ENCODE measurements around the gene AFG3L2. TPM values are rescaled to one million over a fixed set of nuclear protein-coding genes. Genes with fewer than 3 reads are reported as not detected.
A peak's percentile ranks its signal among the peaks of the same experiment; 100 is the strongest.

Gene AFG3L2
- total and polyA plus RNA-seq, 12 donors, result 15.6 to 89.8 (median 47.4) TPM

GRCh38 chr18:12313530-12314245 lies 63.3 kb downstream of the AFG3L2 start:
- Histone ChIP-seq H3K36me3 (replicated peaks in 1 of 2) (peaks cover 0 to 12% of the 10 kb centered on the region in 2 donors), H3K4me3 (no peak overlapping the region), H3K27me3 (no peaks in the 10 kb centered on the region), H3K27ac (no peak overlapping the region), H3K4me1 (replicated peaks in 1 of 2) (peaks cover 0 to 2% of the 10 kb centered on the region in 2 donors), H3K9me3 (replicated peaks in 1 of 3) (peaks cover 0 to 5% (median 0%) of the 10 kb centered on the region in 3 donors)
- no peak for DNase-seq
- TF ChIP-seq POLR2A (IDR thresholded peaks at IDR 0.05) (no peak), CTCF (IDR thresholded peaks at IDR 0.05) (no peak)
- intact Hi-C loops (cut with DNase I), result loop anchor here in 1 of 2 donors (10.0 kb wide), 1 partner anchor 61 kb away; the partner anchor contains the start of gene AFG3L2
- WGBS, 4 donors, result 86 to 92% (median 89%) methylated on average over 5 of the region's 5 CpGs

GRCh38 chr18:12312976-12313375 lies 64.1 kb downstream of the AFG3L2 start:
- DNase-seq, result no peak
- peaks cover 0 to 7% of the 10 kb centered on the region in 2 donors for H3K4me1 ChIP-seq (replicated peaks in 1 of 2)
- H3K27me3 ChIP-seq, result no peaks in the 10 kb centered on the region
- peaks cover 0 to 12% of the 10 kb centered on the region in 2 donors for H3K36me3 ChIP-seq (replicated peaks in 1 of 2)
- H3K9me3 ChIP-seq (replicated peaks in 1 of 3), result peaks cover 0 to 5% (median 0%) of the 10 kb centered on the region in 3 donors
- H3K27ac ChIP-seq, result no peak overlapping the region
- no peak overlapping the region for H3K4me3 ChIP-seq
- intact Hi-C loops (cut with DNase I), result loop anchor here in 1 of 2 donors (10.0 kb wide), 1 partner anchor 62 kb away; the partner anchor contains the start of gene AFG3L2
- TF ChIP-seq CTCF (IDR thresholded peaks at IDR 0.05), result no peak
- no peak for TF ChIP-seq POLR2A (IDR thresholded peaks at IDR 0.05)

- no peak for TF ChIP-seq POLR2A (IDR thresholded peaks at IDR 0.05)
- TF ChIP-seq CTCF (IDR thresholded peaks at IDR 0.05), result no peak
- intact Hi-C loops (cut with DNase I), result loop anchor here in 1 of 2 donors (10.0 kb wide), 1 partner anchor 64 kb away; the partner anchor contains the start of gene AFG3L2
- peak overlapping the region in 1 of 5 donors; percentile 4 for H3K27ac ChIP-seq
- no peaks in the 10 kb centered on the region for H3K27me3 ChIP-seq
- WGBS, 4 donors, result 94 to 98% (median 96%) methylated on average over 6 of the region's 6 CpGs
- no peak overlapping the region for H3K4me3 ChIP-seq
- peak in 2 of 7 donors; percentile 16 to 41 for DNase-seq
- peaks cover 0 to 12% of the 10 kb centered on the region in 2 donors for H3K36me3 ChIP-seq (replicated peaks in 1 of 2)
- peaks cover 0 to 5% (median 0%) of the 10 kb centered on the region in 3 donors for H3K9me3 ChIP-seq (replicated peaks in 1 of 3)
- peaks cover 0 to 7% of the 10 kb centered on the region in 2 donors for H3K4me1 ChIP-seq (replicated peaks in 1 of 2)
Observed at GRCh38 chr18:12310762-12311161, 66.3 kb downstream of the AFG3L2 start.

- TF ChIP-seq POLR2A (IDR thresholded peaks at IDR 0.05) (no peak), CTCF (IDR thresholded peaks at IDR 0.05) (no peak)
- H3K4me1 ChIP-seq (replicated peaks in 1 of 2), result peaks cover 0 to 7% of the 10 kb centered on the region in 2 donors
Observed at GRCh38 chr18:12309683-12310198, 67.3 kb downstream of the AFG3L2 start.

More at GRCh38 chr18:12309683-12310198, 67.3 kb downstream of the AFG3L2 start:
- DNase-seq, result peak in 2 of 7 donors; percentile 21 to 38
- Histone ChIP-seq H3K27me3 (no peaks in the 10 kb centered on the region), H3K27ac (peak overlapping the region in 1 of 5 donors; percentile 97), H3K36me3 (replicated peaks in 1 of 2) (peaks cover 0 to 12% of the 10 kb centered on the region in 2 donors), H3K9me3 (replicated peaks in 1 of 3) (peaks cover 0 to 5% (median 0%) of the 10 kb centered on the region in 3 donors), H3K4me3 (peak overlapping the region in 1 of 4 donors; percentile 29)
- intact Hi-C loops (cut with DNase I), result loop anchor here in 1 of 2 donors (10.0 kb wide), 1 partner anchor 65 kb away; the partner anchor contains the start of gene AFG3L2
- WGBS, 4 donors, result 71 to 72% (median 72%) methylated on average over 7 of the region's 7 CpGs

All from adrenal gland (tissue), 12 donors.